Neural progenitor cell (in vitro differentiated cells): Measurements from ENCODE around the gene PKP2. TPM values are rescaled to one million over a fixed set of nuclear protein-coding genes. Genes with fewer than 3 reads are reported as not detected.

Source experiments
- DNase-seq: peaks from one replicate; pipeline ENCODE4 v3.0.0-alpha.2; 2016; ENCODE audit warnings: low spot score
- H2AFZ ChIP-seq: fragments of 200-600 bp; sonication (generic); replicated peaks from 2 replicates; pipeline ENCODE4 v1.6.1; 2016; ENCODE audit warnings: antibody characterized with exemption
- H3F3A ChIP-seq: fragments of 200-600 bp; sonication (generic); 2 replicates; pipeline ENCODE4 v1.6.1; 2016; ENCODE audit warnings: antibody characterized with exemption, low read depth
- H3K27ac ChIP-seq: fragments of 200-600 bp; sonication (generic); 2 replicates; pipeline ENCODE4 v1.5.1; 2016; ENCODE audit warnings: mild to moderate bottlenecking
- H3K27me3 ChIP-seq: fragments of 200-600 bp; sonication (generic); 2 replicates; pipeline ENCODE4 v1.6.1; 2016; ENCODE audit warnings: mild to moderate bottlenecking, moderate library complexity
- H3K36me3 ChIP-seq: fragments of 200-600 bp; sonication (generic); 2 replicates; pipeline ENCODE4 v1.5.1; 2016
- H3K4me1 ChIP-seq: fragments of 200-600 bp; sonication (generic); 2 replicates; pipeline ENCODE4 v1.6.1; 2016; ENCODE audit warnings: mixed run types
- H3K4me2 ChIP-seq: fragments of 200-600 bp; sonication (generic); 2 replicates; pipeline ENCODE4 v1.6.1; 2016
- H3K4me3 ChIP-seq: fragments of 200-600 bp; sonication (generic); 2 replicates; pipeline ENCODE4 v1.5.1; 2016
- H3K79me2 ChIP-seq: fragments of 200-600 bp; sonication (generic); 2 replicates; pipeline ENCODE4 v1.6.1; 2016; ENCODE audit warnings: low read depth
- H3K9ac ChIP-seq: fragments of 200-600 bp; sonication (generic); 2 replicates; pipeline ENCODE4 v1.6.1; 2016
- H3K9me3 ChIP-seq: fragments of 200-600 bp; sonication (generic); 2 replicates; pipeline ENCODE4 v1.5.1; 2016; ENCODE audit warnings: low read depth
- H4K20me1 ChIP-seq: fragments of 200-600 bp; sonication (generic); 2 replicates; pipeline ENCODE4 v1.6.1; 2016; ENCODE audit warnings: low read depth
- H3K27ac Mint-ChIP-seq: 3 replicates; pipeline ENCODE4 v1.8.0; 2021; ENCODE audit warnings: mixed read lengths
- H3K27me3 Mint-ChIP-seq: 2 replicates; pipeline ENCODE4 v1.8.0; 2022; ENCODE audit warnings: low read depth, mild to moderate bottlenecking, inconsistent platforms, moderate library complexity, mixed read lengths; ENCODE audit not compliant: insufficient read depth
- H3K36me3 Mint-ChIP-seq: 3 replicates; pipeline ENCODE4 v1.8.0; 2021; ENCODE audit warnings: mixed read lengths
- H3K4me1 Mint-ChIP-seq: 3 replicates; pipeline ENCODE4 v1.8.0; 2021; ENCODE audit warnings: mixed read lengths
- H3K4me3 Mint-ChIP-seq: 3 replicates; pipeline ENCODE4 v1.8.0; 2021; ENCODE audit warnings: mild to moderate bottlenecking, moderate library complexity, mixed read lengths
- H3K9me3 Mint-ChIP-seq: 3 replicates; pipeline ENCODE4 v1.8.0; 2020; ENCODE audit warnings: mixed read lengths
- CTCF ChIP-seq: fragments of 200-600 bp; sonication (generic); IDR thresholded peaks from 2 replicates; pipeline ENCODE4 v1.5.1; 2017; ENCODE audit warnings: antibody characterized with exemption, mild to moderate bottlenecking
- EZH2 ChIP-seq: fragments of 200-600 bp; sonication (generic); IDR thresholded peaks from 2 replicates; pipeline ENCODE4 v1.6.1; 2017; ENCODE audit warnings: antibody characterized with exemption, mild to moderate bottlenecking, moderate library complexity
- EZH2phosphoT487 ChIP-seq: fragments of 200-600 bp; sonication (generic); IDR thresholded peaks from 2 replicates; pipeline ENCODE4 v1.6.1; 2017; ENCODE audit warnings: antibody characterized with exemption
- total RNA-seq: library from RNA; depleted of rRNA; stranded (reverse); fragments of >200 nt; gene quantifications from 2 replicates; pipeline ENCODE4 v1.2.3, GENCODE V29; 2015; ENCODE audit warnings: low replicate concordance

Gene PKP2
- total RNA-seq, 1 donor from 2014 or later, result 10.6 TPM

GRCh38 chr12:32926356-32926755 is 29.8 kb upstream of the PKP2 start:
- H3K4me1 ChIP-seq, result no peaks in the 10 kb centered on the region
- H3K4me1 Mint-ChIP-seq, result no peaks in the 10 kb centered on the region
- no peak overlapping the region for H3K27ac ChIP-seq
- H3K9ac ChIP-seq, result no peak overlapping the region
- no peak overlapping the region for H3K4me3 ChIP-seq
- H3K79me2 ChIP-seq, result no peaks in the 10 kb centered on the region
- H2AFZ ChIP-seq, result no peak overlapping the region
- no peaks in the 10 kb centered on the region for H3K36me3 Mint-ChIP-seq
- H3K36me3 ChIP-seq, result no peaks in the 10 kb centered on the region
- no peaks in the 10 kb centered on the region for H3F3A ChIP-seq
- DNase-seq, result no peak
- H3K27me3 Mint-ChIP-seq, result peaks cover 6% of the 10 kb centered on the region
- H3K9me3 Mint-ChIP-seq, result no peaks in the 10 kb centered on the region
- TF ChIP-seq CTCF, result no peak
- H3K9me3 ChIP-seq, result no peaks in the 10 kb centered on the region
- H4K20me1 ChIP-seq, result no peaks in the 10 kb centered on the region
- H3K4me3 Mint-ChIP-seq, result no peak overlapping the region
- H3K27me3 ChIP-seq, result no peaks in the 10 kb centered on the region
- H3K27ac Mint-ChIP-seq, result no peak overlapping the region
- H3K4me2 ChIP-seq, result no peak overlapping the region

DNA sequence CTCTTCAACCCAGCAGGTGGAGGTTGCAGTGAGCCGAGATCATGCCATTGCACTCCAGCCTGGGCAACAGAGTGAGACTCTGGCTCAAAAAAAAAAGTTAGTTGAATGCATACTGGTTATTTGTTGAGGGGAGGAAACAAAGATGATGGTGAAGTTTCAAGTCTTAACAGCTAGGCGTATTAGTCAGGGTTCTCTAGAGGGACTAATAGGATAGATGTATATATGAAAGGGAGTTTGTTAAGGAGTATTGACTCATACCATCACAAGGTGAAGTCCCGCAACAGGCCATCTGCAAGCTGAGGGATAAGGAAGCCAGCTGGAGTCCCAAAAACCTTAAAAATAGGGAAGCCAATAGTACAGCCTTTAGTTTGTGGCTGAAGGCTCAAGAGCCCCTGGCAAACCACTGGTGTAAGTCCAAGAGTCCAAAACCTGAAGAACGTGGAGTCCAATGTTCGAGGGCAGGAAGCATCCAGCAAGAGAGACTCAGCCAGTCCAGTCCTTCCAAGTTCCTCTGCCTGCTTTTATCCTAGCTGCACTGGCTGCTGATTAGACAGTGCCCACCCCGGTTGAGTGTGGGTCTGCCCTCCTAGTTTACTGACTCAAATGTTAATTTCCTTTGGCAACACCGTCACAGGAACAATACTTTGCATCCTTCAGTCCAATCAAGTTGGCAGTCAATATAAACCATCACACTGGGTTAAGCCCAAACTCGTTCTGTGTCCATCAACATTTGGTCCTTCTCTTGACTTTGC is 26.1 kb upstream of the PKP2 start:
- Histone ChIP-seq H3K9me3 (no peaks in the 10 kb centered on the region), H3K27me3 (no peaks in the 10 kb centered on the region), H4K20me1 (no peaks in the 10 kb centered on the region), H3K4me3 (no peak overlapping the region), H3K27ac (no peak overlapping the region), H3K4me1 (no peaks in the 10 kb centered on the region), H2AFZ (no peak overlapping the region), H3K4me2 (no peak overlapping the region), H3K79me2 (no peaks in the 10 kb centered on the region), H3K36me3 (no peaks in the 10 kb centered on the region), H3F3A (no peaks in the 10 kb centered on the region), H3K9ac (no peak overlapping the region)
- Mint-ChIP-seq H3K27me3 (peaks cover 6% of the 10 kb centered on the region), H3K9me3 (no peaks in the 10 kb centered on the region), H3K4me3 (no peak overlapping the region), H3K27ac (no peak overlapping the region), H3K4me1 (no peaks in the 10 kb centered on the region), H3K36me3 (no peaks in the 10 kb centered on the region)
- DNase-seq, result no peak
- no peak for TF ChIP-seq EZH2phosphoT487
- no peak for TF ChIP-seq CTCF
- TF ChIP-seq EZH2, result no peak

DNA sequence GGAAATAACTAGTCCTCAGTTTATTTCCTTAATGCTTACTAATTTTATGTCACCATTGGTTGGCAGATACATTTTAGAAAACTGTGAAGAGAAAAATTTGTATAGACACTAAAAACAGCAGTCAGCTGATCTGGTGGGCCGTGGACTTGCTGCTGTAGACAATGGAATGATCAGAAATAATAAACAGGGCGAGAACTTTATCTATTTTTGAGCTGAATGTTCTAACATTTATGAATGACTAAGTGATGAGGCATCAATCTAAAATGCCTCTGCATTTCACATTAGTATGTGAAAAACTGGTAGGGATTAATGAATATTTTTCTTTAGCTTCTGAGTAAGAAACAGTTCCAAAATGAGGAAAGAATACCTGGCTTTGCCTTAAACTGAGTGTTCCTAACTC is 24.8 kb upstream of the PKP2 start:
- Mint-ChIP-seq H3K4me3 (no peak overlapping the region), H3K4me1 (no peaks in the 10 kb centered on the region), H3K27ac (no peak overlapping the region), H3K9me3 (no peaks in the 10 kb centered on the region), H3K36me3 (no peaks in the 10 kb centered on the region), H3K27me3 (peaks cover 7% of the 10 kb centered on the region)
- no peaks in the 10 kb centered on the region for H3K9me3 ChIP-seq
- no peaks in the 10 kb centered on the region for H3K27me3 ChIP-seq
- H3K4me2 ChIP-seq, result no peak overlapping the region
- H3K27ac ChIP-seq, result no peak overlapping the region
- H3K79me2 ChIP-seq, result no peaks in the 10 kb centered on the region
- TF ChIP-seq CTCF, result no peak
- H3K9ac ChIP-seq, result no peak overlapping the region
- no peak for DNase-seq
- no peaks in the 10 kb centered on the region for H3K36me3 ChIP-seq
- no peaks in the 10 kb centered on the region for H4K20me1 ChIP-seq
- H3K4me3 ChIP-seq, result no peak overlapping the region
- no peak overlapping the region for H2AFZ ChIP-seq
- no peaks in the 10 kb centered on the region for H3K4me1 ChIP-seq
- no peaks in the 10 kb centered on the region for H3F3A ChIP-seq
